IMR-90 (cell line): ENCODE data around the gene MYO3B. TPM values are rescaled to one million over a fixed set of nuclear protein-coding genes. Genes with fewer than 3 reads are reported as not detected.

Source experiments
- ATAC-seq: fragments of 200-7000 bp; cut with Tn5 transposase; 2 replicates; pipeline ENCODE4 v1.9.1; 2020; ENCODE audit warnings: low read depth, mild to moderate bottlenecking, moderate library complexity
- BruUV-seq: library from RNA; stranded (reverse); fragments of 400-500 nt; replicated peaks from 2 replicates; lab custom pipeline; 2021; lab: Mats Ljungman, UMichigan
- CTCF ChIA-PET: fragments of 300-600 bp; formaldehyde crosslinking; extraction: SDS; loops from one replicate; lab custom pipeline; 2021; ENCODE audit warnings: antibody characterized with exemption; lab: Yijun Ruan, JAX
- POLR2A ChIA-PET: fragments of 300-600 bp; sonication (Branson Sonifier 250); formaldehyde crosslinking; loops from one replicate; lab custom pipeline; 2022; ENCODE audit warnings: antibody characterized with exemption; ENCODE audit not compliant: unreplicated experiment; lab: Charles Lee
- DNase-seq: peaks from one replicate; pipeline ENCODE4 v3.0.0; 2013
- H2AFZ ChIP-seq: replicated peaks from 2 replicates; pipeline ENCODE3; 2013; ENCODE audit warnings: low read length, mild to moderate bottlenecking; ENCODE audit not compliant: poor library complexity
- H2AK5ac ChIP-seq: 2 replicates; pipeline ENCODE4 v1.6.1; 2013; ENCODE audit warnings: low read depth, low read length, inconsistent platforms
- H2AK9ac ChIP-seq: replicated peaks from 2 replicates; pipeline ENCODE3; 2013; ENCODE audit warnings: mild to moderate bottlenecking, low read depth, low read length, moderate library complexity; ENCODE audit not compliant: poor library complexity
- H2BK120ac ChIP-seq: 2 replicates; pipeline ENCODE4 v1.6.1; 2013; ENCODE audit warnings: low read depth, low read length, inconsistent platforms
- H2BK15ac ChIP-seq: 3 replicates; pipeline ENCODE4 v1.6.1; 2013; ENCODE audit warnings: low read depth, low read length, inconsistent platforms
- H2BK20ac ChIP-seq: 2 replicates; pipeline ENCODE4 v1.6.1; 2013; ENCODE audit warnings: low read depth, mild to moderate bottlenecking, inconsistent platforms, low read length, moderate library complexity
- H2BK5ac ChIP-seq: 2 replicates; pipeline ENCODE4 v1.6.1; 2013; ENCODE audit warnings: mild to moderate bottlenecking, low read depth, low read length, inconsistent platforms; ENCODE audit not compliant: poor library complexity, severe bottlenecking
- H3K14ac ChIP-seq: replicated peaks from 2 replicates; pipeline ENCODE4 v1.6.1; 2013; ENCODE audit warnings: low read depth, low read length, inconsistent platforms
- H3K18ac ChIP-seq: 2 replicates; pipeline ENCODE4 v1.6.1; 2013; ENCODE audit warnings: low read depth, low read length, control low read depth
- H3K23ac ChIP-seq: 2 replicates; pipeline ENCODE4 v1.6.1; 2013; ENCODE audit warnings: low read depth, low read length, inconsistent platforms
- H3K27ac ChIP-seq: 2 replicates; pipeline ENCODE4 v1.5.1; 2013; ENCODE audit warnings: mild to moderate bottlenecking, control low read depth, low read length; ENCODE audit not compliant: insufficient read depth
- H3K27me3 ChIP-seq: 2 replicates; pipeline ENCODE4 v1.6.1; 2013; ENCODE audit warnings: low read length; ENCODE audit not compliant: control insufficient read depth, insufficient read depth
- H3K36me3 ChIP-seq: 2 replicates; pipeline ENCODE4 v1.6.1; 2013; ENCODE audit warnings: low read length, mixed read lengths; ENCODE audit not compliant: control insufficient read depth, insufficient read depth
- H3K4ac ChIP-seq: 2 replicates; pipeline ENCODE4 v1.6.1; 2013; ENCODE audit warnings: low read depth, low read length, inconsistent platforms
- H3K4me1 ChIP-seq: 2 replicates; pipeline ENCODE4 v1.6.1; 2013; ENCODE audit warnings: low read length, mixed read lengths; ENCODE audit not compliant: control insufficient read depth, insufficient read depth
- H3K4me2 ChIP-seq: 2 replicates; pipeline ENCODE4 v1.6.1; 2013; ENCODE audit warnings: low read depth, mild to moderate bottlenecking, control low read depth, low read length, moderate library complexity
- H3K4me3 ChIP-seq: 2 replicates; pipeline ENCODE4 v1.5.1; 2013; ENCODE audit warnings: low read depth, mild to moderate bottlenecking, control low read depth, low read length, moderate library complexity; ENCODE audit not compliant: insufficient read depth
- H3K56ac ChIP-seq: 2 replicates; pipeline ENCODE4 v1.6.1; 2013; ENCODE audit warnings: low read length, inconsistent platforms; ENCODE audit not compliant: insufficient read depth; ENCODE audit errors: extremely low read depth
- H3K79me1 ChIP-seq, 2 experiments: 2 replicates each; pipeline ENCODE4 v1.6.1; 2013; ENCODE audit warnings: low read length in 2 of 2, inconsistent platforms in 1 of 2, low read depth in 1 of 2
- H3K9ac ChIP-seq: 2 replicates; pipeline ENCODE4 v1.6.1; 2013; ENCODE audit warnings: low read depth, low read length, control low read depth
- H3K9me1 ChIP-seq: 2 replicates; pipeline ENCODE4 v1.6.1; 2013; ENCODE audit warnings: low read length, inconsistent platforms; ENCODE audit not compliant: insufficient read depth
- H3K9me3 ChIP-seq: 2 replicates; pipeline ENCODE4 v1.6.1; 2013; ENCODE audit warnings: low read length; ENCODE audit not compliant: control insufficient read depth, insufficient read depth
- H4K20me1 ChIP-seq: 2 replicates; pipeline ENCODE4 v1.6.1; 2013; ENCODE audit warnings: low read length, inconsistent platforms; ENCODE audit not compliant: insufficient read depth
- H4K5ac ChIP-seq: 2 replicates; pipeline ENCODE4 v1.6.1; 2013; ENCODE audit warnings: mild to moderate bottlenecking, low read depth, low read length, control low read depth
- H4K8ac ChIP-seq, 2 experiments: 2 replicates each; pipeline ENCODE4 v1.6.1; 2013; ENCODE audit warnings: low read depth in 2 of 2, low read length in 2 of 2, control low read depth in 1 of 2, inconsistent platforms in 1 of 2
- H4K91ac ChIP-seq: 2 replicates; pipeline ENCODE4 v1.6.1; 2013; ENCODE audit warnings: low read depth, low read length, inconsistent platforms; ENCODE audit not compliant: insufficient read depth
- BHLHE40 ChIP-seq: fragments of 150-350 bp; IDR thresholded peaks from 2 replicates; pipeline ENCODE4 v1.6.1; 2016; ENCODE audit warnings: mild to moderate bottlenecking, low read depth, low read length
- CEBPB ChIP-seq: IDR thresholded peaks from 2 replicates; pipeline ENCODE4 v1.6.1; 2012; ENCODE audit warnings: low read depth, low read length, improper control_type of control experiment
- CHD1 ChIP-seq: IDR thresholded peaks from 2 replicates; pipeline ENCODE4 v1.6.1; 2012; ENCODE audit warnings: low read depth, low read length, improper control_type of control experiment
- ELK1 ChIP-seq: fragments of 150-350 bp; IDR thresholded peaks from 2 replicates; pipeline ENCODE4 v1.6.1; 2016; ENCODE audit warnings: low read depth, mild to moderate bottlenecking, low read length, moderate library complexity, borderline replicate concordance
- MXI1 ChIP-seq: IDR thresholded peaks from 2 replicates; pipeline ENCODE4 v1.6.1; 2012; ENCODE audit warnings: low read depth, mild to moderate bottlenecking, low read length, moderate library complexity, borderline replicate concordance
- POLR2A ChIP-seq: IDR thresholded peaks from 2 replicates; pipeline ENCODE4 v1.6.1; 2012; ENCODE audit warnings: mild to moderate bottlenecking, low read depth, low read length
- RAD21 ChIP-seq: IDR thresholded peaks from 2 replicates; pipeline ENCODE4 v1.6.1; 2012; ENCODE audit warnings: low read length, improper control_type of control experiment
- RCOR1 ChIP-seq: IDR thresholded peaks from 2 replicates; pipeline ENCODE4 v1.6.1; 2012; ENCODE audit warnings: mild to moderate bottlenecking, low read length, improper control_type of control experiment; ENCODE audit not compliant: insufficient replicate concordance
- SMC3 ChIP-seq: fragments of 150-350 bp; IDR thresholded peaks from 2 replicates; pipeline ENCODE4 v1.6.1; 2016; ENCODE audit warnings: low read depth, mild to moderate bottlenecking, antibody characterized with exemption, low read length, moderate library complexity
- WGBS, 2 experiments: methylation state at CpG; one replicate each; pipeline versions ENCODE4 v1.1.5 to v1.1.7; 2013; ENCODE audit warnings: missing lambda C conversion rate in 2 of 2; ENCODE audit not compliant: insufficient read length in 1 of 2; ENCODE audit errors: extremely low coverage in 2 of 2; 5-methylcytosine and 5-hydroxymethylcytosine counted together
- dilution Hi-C: fragments of 300-500 bp; cut with HindIII; formaldehyde crosslinking; loops from one replicate; pipeline ENCODE4 v1.14.3; 2018; ENCODE audit warnings: low sequenced_read_pairs; ENCODE audit not compliant: unreplicated experiment
- in situ Hi-C: fragments of 300-500 bp; cut with MboI; formaldehyde crosslinking; loops from 3 replicates; pipeline ENCODE4 v1.14.3; 2019; ENCODE audit warnings: low sequenced_read_pairs, inconsistent platforms, mixed read lengths
- intact Hi-C: fragments of 100-400 bp; cut with micrococcal nuclease; formaldehyde crosslinking; loops from 2 replicates; pipeline ENCODE4 v1.10.0; 2022
- polyA plus RNA-seq, 3 experiments: library from polyadenylated mRNA; depleted of rRNA; stranded (reverse); fragments of >200 nt; gene quantifications; 2 replicates each; pipeline ENCODE4 v1.2.3, GENCODE V29; 2012; ENCODE audit warnings: low replicate concordance in 1 of 3
- total RNA-seq: library from RNA; depleted of rRNA; stranded (reverse); fragments of >200 nt; gene quantifications from 2 replicates; pipeline ENCODE4 v1.2.3, GENCODE V29; 2012
- TF ChIP-seq, protein P1 (sequence below): conservative IDR thresholded peaks from 2 replicates; pipeline ENCODE4 v1.5.1; 2012; ENCODE audit warnings: mild to moderate bottlenecking, low read depth, low read length, improper control_type of control experiment

The MYO3B gene
- total and polyA plus RNA-seq, 2 of the 4 experiments (the other 2 are of a cell fraction), result 0.02 TPM; not detected in 1

DNA sequence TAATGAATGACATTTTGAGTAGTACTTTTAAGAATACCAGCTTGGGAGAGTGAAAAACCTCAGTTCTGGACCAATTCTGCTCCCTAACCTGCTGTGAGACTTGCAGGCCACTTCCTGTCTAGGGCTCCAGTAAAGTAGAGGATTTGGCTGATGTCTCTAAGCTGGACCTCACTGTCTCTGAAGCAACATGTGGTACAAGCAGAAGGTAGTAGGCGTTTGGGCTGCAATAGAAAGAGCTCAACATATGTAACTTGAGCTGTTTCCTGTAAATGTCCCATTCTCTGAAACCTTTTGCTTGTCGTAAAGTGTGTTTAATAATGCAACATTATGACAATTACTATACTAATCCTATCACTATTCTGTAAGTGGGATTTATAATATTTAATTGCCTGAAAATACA lies 213.1 kb downstream of the MYO3B start:
- ATAC-seq (no peak), DNase-seq (no peak)
- Histone ChIP-seq H3K4me3 (no peak overlapping the region), H3K4ac (no peak overlapping the region), H3K14ac (no peak overlapping the region), H3K9me1 (no peaks in the 10 kb centered on the region), H3K79me1 (no peaks in the 10 kb centered on the region), H3K4me2 (no peak overlapping the region), H4K20me1 (no peaks in the 10 kb centered on the region), H3K9ac (no peak overlapping the region), H2AK9ac (no peak overlapping the region), H3K9me3 (no peaks in the 10 kb centered on the region), H3K36me3 (no peaks in the 10 kb centered on the region), H2BK20ac (no peak overlapping the region), H2BK120ac (no peak overlapping the region), H3K4me1 (no peaks in the 10 kb centered on the region), H2BK5ac (no peak overlapping the region), H3K23ac (no peak overlapping the region), H4K8ac (no peak overlapping the region), H3K18ac (no peak overlapping the region), H4K5ac (no peak overlapping the region), H3K56ac (no peak overlapping the region), H3K27me3 (peaks cover 3% of the 10 kb centered on the region; the same call in 1 of the 2 replicates), H3K27ac (no peak overlapping the region), H2BK15ac (no peak overlapping the region), H2AFZ (no peak overlapping the region), H4K91ac (no peak overlapping the region), H2AK5ac (no peak overlapping the region)
- intact Hi-C loops, result no loop called here
- WGBS, 2 experiments, result no CpG with 5 or more reads among the region's 2 CpGs
- CTCF ChIA-PET, result interaction anchor here (1.1 to 1.3 kb wide), 3 partner anchors 12 to 424 kb away, joined by 3 to 6 read pairs (median 4); no protein-coding TSS in a partner anchor
- TF ChIP-seq CHD1 (no peak), RCOR1 (no peak), BHLHE40 (no peak), POLR2A (no peak), ELK1 (no peak), RAD21 (no peak), MXI1 (no peak), CEBPB (no peak), SMC3 (no peak)
- TF ChIP-seq, protein P1, sequence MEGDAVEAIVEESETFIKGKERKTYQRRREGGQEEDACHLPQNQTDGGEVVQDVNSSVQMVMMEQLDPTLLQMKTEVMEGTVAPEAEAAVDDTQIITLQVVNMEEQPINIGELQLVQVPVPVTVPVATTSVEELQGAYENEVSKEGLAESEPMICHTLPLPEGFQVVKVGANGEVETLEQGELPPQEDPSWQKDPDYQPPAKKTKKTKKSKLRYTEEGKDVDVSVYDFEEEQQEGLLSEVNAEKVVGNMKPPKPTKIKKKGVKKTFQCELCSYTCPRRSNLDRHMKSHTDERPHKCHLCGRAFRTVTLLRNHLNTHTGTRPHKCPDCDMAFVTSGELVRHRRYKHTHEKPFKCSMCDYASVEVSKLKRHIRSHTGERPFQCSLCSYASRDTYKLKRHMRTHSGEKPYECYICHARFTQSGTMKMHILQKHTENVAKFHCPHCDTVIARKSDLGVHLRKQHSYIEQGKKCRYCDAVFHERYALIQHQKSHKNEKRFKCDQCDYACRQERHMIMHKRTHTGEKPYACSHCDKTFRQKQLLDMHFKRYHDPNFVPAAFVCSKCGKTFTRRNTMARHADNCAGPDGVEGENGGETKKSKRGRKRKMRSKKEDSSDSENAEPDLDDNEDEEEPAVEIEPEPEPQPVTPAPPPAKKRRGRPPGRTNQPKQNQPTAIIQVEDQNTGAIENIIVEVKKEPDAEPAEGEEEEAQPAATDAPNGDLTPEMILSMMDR, result no peak
- BruUV-seq, result no TSS peak
- POLR2A ChIA-PET, result no interaction called here
- dilution Hi-C loops, result no loop called here
- in situ Hi-C loops, result no loop called here
